GM03348 (cell line): ENCODE results near the gene PBX1.

Experiments used
- DNase-seq: peaks from one replicate; pipeline ENCODE4 v3.0.0; 2012; ENCODE audit warnings: low spot score

Gene PBX1

DNA sequence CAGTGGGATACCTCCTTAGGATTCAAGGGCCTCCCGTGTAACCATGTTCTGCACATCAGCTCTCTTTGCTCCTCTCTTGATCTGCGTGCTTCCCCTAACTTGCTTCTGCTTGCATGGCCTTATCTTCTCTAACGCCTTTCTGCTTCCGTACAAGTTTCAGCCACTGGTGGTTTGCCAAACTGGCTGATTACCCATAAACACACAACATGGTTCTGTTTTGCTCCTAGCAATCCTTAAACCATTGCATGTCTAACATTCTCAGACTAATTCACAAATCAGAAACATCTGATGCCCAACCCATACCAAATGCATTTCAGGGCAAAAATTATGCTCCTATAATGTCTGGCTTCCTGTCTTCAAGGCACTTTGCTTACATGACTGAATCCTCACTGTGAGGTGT is 166.4 kb downstream of the PBX1 start:
- DNase-seq: peak; percentile 34

DNA sequence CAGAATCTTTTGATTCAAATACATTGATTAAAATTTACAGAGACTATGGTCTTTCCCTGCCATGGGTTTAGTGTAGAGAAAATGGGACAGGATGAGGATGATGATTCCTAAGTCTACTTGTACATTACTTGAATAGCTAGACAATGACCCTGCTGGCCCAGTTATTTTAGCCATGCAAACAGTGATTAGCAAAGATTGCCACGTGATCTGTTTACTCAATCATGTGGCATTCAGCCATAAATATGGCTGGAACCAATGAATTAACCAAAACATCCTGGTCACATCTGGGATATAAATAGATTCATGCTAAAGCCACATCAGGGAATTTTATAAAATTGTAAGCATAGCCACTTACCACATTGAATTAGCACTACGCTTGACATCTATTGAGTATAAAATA is 167.3 kb downstream of the PBX1 start:
- peak; percentile 72 for DNase-seq

DNA sequence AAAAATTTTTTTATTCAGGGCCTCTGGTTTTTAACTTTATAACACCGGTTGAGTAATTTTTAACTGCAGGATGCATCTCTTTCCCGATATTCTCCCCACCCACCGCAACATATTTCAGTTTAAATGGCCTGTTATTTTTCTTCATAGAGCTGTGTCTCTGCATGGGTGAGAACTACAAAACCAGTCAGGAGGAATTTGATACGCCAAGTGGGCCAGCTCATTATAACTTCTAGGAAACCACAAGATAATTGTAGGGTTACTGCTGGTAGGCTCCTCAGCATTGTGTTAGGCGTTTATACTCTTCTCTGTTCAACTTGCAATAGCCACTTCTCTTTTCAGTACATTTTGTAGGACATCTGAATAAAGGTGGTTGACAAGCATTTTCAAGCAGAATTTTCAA is 169.7 kb downstream of the PBX1 start:
- DNase-seq: no peak

DNA sequence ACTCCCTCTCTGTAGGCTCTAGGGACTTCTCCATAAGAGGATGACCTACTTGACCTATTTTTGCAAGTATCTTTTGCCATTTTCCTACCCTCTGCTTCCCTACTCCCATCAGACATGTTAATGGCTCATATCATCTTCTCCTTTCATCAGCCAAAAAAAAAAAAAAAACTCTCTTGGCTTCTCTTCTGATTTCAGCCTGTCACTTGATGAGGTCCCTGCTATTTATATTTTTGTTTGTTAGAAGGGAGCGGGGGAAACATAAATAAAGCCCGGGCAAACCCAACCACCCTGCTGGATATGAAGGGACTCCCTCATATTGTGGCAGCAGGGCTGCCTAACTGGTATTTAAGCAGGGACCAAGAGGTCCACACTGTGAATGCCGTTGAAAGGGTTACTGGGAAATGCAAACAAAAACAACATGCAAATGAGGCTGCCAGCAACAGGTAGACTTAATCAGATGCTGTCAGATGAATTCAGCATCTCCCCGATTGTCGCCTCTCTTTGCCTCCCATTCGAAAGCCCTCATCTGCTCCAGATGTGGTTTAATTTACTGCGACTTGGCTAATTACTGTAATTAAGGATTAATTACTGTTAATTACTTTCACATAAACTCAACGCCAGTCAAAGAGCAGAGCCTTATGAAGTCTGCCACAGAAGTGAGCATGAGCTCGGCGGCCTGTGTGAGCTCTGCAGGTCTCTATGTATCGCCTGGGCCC is 172.3 kb downstream of the PBX1 start:
- DNase-seq: no peak

DNA sequence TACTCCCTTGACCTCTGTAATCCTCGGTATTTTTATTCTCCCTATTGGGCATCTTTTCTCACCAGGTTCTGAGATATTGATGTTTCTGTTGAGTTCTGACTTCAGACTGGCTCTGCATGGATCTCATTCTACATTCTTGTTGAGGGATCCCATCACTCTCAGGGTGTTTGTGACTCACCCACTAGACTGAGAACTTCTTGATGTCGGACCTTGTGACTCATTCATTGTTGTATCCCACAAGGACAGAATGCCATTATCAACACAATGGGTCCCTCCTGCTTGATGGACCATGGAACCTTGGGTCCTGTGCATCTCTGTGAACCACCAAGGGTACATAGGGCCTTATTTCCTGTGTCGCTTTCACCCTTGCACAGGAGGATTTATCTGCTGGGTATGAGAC is 174.1 kb downstream of the PBX1 start:
- DNase-seq: no peak

DNA sequence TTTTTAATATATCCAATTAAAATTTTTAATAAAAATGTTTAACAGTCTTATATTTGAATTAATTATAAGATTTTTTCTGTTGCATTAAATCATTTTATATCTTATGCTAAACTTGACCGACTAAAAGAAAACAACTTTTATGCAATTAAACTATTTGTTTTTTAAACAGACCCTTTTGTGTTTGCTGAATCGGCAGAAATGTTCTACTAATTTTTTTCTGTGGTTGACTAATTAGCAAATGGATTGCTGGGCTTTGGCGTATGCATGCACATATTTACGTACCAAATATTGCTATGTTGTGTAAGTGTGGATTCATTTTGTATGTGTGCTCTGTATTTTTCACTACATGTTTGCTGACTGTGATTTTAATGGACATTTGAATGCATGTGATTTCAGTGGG is 174.8 kb downstream of the PBX1 start:
- no peak for DNase-seq

DNA sequence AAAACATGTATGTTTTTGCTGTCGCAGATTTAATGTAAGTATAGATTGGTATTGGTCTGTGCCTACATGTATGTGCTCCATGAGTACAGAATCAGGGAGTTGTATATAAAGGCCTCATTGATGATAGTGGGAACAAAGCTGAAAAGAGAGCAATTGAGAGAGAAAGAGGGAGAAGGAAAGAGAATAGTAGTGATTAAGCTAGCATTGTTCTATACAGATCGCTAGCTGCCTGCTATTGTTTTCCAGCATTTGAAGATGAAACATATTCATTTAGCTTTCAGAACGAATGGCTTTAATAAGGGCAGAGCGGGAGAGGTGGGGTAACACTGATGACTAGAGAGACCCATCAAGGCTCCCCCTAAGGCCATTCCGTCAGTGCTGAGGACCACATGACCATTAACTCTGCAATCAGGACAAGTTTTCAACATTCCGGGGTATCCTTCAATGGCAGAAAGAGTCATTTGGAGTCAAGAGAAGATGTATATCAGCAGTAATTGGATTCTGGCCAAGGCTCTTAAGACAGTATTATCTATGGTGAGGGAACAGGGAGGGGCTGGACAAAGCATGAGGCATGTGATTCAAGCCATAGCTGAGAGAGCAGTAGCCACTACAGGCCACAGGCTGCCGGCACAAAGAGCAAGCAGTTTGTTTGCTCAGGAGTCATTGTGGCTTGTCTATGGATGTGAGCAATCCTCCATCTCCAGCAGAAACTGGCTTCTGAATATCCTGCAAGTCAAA is 176.5 kb downstream of the PBX1 start:
- no peak for DNase-seq

DNA sequence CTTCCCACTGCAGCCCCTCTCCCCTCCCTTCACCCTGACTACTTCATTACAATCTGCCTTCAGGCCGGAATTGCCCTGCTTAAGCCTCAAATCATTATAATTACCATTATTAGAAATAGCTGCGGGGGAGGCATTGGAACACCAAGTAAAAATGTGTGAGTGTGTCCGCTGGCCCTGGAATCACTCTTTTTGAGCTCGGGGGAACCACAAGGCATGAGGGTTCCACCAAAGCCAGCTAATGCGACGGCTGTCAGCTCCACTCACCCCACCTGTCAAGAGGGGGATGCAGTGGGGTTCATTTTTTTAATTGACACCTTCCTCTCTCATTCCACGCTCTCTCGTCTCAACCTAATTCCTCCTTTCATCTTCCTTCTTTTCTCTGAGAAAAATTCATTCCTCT is 177.2 kb downstream of the PBX1 start:
- DNase-seq: no peak

DNA sequence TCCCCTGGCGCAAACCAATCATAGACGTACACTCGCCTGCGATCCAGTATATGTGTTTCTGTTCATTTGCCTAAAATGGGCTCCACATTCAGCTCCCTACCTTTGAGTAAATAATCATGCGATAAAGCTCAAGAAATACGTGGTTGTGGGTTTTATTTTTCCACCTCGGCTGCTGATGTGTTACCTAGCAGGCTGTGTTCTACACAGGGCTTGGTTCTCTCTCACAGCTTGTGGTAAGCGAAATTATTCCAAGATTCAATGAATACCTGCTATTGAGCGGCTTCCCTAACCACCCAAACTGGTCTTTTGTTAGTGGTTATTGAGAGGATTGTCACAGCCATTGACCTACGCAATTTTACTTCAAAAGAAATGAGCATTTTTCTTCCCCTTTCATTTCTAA is 180.2 kb downstream of the PBX1 start:
- no peak for DNase-seq

DNA sequence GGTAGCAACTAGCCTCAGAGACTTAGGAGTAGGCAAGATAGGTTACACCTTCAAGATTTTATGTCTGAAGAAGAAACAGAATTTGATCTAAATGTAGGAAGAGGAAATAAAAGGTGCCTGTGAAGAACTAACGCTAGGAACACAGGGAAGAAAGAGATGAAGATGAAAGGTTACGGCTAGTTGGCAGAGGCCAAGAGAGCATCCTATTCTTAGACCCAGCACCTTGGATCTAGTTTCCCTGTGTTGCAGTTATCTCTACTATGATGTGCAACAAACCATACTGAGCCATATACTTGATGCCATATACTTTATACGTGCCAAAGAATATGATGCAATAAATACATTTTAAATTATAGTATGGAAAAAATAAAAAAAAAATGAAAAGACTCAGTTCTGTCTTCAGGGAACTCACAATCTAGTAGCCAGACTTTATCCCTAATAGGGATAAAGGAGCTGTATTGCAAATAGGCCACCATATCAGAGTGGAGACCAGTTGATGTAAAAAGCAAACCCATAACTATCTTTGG is 181.1 kb downstream of the PBX1 start:
- no peak for DNase-seq

DNA sequence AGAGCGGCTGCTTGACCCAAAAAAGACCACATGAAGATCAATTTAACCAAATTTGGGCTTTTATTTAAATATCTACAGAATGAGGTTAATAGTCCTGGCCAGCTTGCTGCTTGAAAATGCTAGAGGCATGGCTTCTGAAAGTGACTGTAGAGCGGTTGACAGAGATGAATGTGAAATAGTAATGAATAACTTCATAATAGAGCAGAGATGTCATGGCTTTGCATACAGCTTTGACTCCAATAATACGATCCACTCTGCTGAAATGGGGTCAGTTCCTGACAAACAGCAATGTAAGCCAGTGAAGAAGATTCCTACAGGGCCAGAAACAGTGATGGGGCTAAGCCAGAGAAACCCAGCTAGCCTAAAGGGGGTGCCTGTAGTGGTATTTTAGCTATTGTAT is 183.8 kb downstream of the PBX1 start:
- no peak for DNase-seq

DNA sequence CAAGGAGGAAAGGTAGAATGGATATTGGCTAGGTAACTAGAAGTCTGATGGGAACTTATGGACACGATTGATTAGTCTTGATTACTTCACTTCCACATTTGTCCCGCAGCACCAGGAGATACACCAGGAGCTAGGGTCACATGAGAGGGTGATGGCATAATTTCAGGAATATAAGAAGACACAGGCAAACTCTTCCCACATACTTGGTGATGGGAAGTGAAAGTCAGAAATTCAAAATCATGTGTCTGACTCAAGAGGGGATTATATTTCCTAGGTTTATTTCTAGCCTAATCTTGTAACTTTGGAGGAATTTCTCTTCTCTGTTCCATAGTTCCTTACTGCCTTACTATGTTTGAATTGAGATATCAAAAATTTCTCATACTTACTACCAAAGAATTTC is 185.0 kb downstream of the PBX1 start:
- no peak for DNase-seq

DNA sequence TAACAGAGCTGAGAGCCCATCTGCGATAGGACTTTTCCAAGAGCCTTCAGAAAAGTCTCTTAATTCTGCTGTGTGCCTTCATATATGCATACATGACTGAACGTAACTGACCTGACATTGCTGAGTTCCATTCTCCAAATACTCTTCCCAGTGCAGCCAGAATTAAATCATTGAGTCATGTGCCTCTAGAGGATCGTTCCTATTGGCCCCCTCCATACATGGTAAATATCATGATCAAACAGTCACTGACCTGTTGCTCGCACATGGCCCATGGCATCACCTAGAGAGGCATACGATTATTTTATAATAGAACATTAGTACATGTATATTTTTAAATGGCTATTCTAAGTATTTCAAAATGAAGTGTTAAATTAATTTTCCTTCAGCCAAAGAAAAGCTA is 186.8 kb downstream of the PBX1 start:
- no peak for DNase-seq

DNA sequence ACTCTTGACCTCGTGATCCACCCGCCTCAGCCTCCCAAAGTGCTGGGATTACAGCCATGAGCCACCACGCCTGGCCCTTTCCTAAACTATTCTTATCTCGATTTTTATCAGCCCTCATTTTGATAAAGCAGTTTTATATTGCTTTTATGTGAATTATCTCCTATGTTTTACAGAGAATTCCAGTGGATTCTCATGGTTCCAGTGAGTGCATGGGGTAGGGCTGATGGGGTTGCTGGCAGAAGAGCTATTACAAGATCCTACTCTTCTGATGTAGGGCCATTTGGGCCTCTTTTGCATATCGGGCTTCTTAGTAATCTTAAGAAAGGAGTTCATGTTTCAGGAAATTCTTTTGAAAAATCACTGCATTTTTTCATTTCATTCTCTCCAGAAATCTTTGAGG is 187.6 kb downstream of the PBX1 start:
- no peak for DNase-seq

DNA sequence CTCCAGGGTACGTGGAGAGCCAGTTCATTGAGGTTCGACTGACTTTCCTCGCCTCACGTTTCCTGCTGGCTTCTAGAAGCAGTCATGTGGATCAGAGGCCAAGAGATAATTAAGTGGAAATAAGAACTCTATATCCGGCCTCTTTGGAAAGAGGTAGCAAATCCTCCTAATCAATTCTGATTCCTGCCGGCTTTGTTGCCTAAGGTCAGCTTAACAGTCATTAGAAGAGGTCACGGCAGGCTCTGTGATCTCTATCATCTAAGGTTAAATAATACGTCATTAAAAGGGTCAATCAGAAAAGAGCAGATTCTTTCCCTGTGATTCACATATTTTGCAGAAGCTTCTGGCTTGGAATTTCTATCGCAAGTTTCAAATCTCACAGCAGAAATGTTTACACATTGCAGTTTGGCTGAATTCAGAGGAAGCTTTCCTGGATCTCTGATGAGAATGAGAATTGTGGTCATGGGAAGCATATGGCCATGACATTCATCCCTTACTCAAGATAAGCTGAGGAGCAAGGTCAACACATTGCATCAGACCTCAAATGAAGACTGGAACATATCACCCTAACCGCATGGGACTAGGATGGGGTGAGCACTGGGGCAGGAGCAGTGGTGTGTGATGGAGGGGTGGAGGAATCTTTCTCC is 189.4 kb downstream of the PBX1 start:
- peak; percentile 59 for DNase-seq

DNA sequence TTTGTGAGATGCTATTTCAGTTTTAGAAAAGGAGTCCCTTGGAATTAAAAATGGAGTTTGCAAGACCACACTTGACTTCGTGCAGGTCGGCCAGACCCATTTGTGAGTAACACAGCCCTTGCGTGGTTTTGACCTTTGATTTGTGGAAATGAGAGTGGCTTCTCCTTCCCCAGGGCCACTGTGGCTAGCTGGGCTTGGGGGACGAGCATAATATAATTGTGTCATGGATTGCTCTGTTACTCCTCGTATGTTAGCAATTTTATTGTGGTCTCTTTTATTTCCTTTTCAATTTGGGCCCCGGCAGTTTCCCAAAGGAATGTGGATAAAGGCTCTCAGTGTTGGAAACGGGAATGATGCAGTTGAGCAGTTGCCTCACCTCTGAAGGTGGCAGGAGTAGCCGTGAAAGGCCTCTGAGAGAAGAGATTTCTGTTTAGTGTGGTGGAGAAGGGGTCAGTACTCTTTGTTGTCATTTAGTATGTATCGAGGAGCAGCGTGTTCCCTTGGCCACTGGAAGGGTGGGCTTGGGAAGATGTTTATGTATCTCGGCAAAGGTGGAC is 194.6 kb downstream of the PBX1 start:
- no peak for DNase-seq

DNA sequence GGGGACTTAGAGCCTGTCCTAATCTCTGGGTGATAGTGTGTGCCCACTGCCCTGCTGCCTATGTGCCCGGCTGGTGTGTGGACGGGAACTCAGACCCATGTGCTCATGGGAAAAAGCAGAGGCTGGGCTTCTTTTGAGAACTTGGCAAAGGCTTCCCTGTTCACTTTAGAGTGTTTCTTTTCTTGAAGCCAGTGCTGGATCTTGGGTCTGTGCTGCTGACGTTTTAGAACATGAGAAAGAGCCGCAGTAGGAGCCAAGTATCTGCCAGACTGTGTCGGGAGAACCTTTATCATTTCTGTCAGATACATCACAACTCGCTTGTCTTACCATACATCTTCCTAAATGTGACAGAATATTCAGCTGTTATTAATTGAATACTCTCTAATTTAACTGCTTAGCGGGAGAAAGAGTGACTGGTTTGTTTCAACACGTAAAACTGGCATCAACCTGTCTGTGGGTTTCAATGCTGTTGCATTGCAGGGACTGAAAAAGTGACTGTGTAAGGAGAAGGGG is 195.2 kb downstream of the PBX1 start:
- DNase-seq: peak; percentile 52

DNA sequence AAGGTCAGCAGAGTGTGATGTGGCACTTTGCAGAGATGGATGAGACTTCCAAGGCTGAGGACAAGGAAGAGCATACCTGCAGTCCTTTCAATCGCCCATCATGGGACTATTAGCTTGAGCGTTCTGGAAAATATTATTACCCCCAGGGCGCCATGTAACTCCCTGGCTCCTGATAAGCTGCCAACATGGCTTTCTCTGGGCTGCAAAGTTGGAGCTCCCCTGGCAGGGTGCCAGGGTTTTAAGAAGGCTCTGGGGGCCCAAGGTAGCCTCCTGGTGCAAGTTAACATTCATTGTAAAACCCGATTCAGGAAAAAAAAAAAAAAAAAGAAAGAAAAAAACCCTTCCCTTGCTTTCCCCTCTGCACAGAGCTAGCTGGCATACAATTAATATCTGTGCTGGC is 196.7 kb downstream of the PBX1 start:
- no peak for DNase-seq

DNA sequence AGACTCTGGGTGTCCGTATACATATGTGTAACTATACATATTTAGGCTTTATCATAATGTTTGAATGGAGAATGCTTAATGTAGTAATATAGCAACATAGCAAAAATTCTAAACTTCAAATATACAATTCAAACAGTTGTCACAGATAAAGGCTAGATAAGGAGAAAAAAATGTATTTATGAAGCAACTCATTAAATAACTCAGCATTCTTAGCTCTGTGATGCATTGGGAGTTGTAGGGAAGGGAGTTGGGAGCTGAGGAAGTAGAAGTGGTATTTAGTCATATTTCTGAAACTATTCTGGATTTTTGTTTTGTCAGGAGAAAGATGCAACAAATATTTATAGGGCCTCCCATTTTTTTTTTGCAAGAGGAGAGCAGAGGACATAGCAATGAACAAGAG is 197.8 kb downstream of the PBX1 start:
- peak; percentile 19 for DNase-seq

DNA sequence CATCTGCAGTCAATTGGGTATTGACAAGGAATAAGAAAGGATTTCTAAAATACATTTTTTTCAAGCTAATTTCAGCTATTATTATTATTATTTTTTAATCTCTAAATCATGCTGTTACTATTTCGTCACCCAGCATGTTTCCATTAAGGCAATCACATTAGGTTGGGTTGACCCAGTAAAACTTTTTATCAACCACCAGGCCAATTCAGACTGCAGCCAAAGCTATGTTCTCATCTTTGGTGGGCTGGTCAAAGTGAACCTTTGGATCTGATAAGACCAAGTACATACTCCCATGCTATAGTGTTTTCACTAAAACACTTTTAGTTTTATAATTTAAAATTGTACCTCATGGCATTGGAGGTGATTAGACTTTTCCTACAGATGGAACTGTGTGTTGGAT is 198.6 kb downstream of the PBX1 start:
- DNase-seq: no peak

DNA sequence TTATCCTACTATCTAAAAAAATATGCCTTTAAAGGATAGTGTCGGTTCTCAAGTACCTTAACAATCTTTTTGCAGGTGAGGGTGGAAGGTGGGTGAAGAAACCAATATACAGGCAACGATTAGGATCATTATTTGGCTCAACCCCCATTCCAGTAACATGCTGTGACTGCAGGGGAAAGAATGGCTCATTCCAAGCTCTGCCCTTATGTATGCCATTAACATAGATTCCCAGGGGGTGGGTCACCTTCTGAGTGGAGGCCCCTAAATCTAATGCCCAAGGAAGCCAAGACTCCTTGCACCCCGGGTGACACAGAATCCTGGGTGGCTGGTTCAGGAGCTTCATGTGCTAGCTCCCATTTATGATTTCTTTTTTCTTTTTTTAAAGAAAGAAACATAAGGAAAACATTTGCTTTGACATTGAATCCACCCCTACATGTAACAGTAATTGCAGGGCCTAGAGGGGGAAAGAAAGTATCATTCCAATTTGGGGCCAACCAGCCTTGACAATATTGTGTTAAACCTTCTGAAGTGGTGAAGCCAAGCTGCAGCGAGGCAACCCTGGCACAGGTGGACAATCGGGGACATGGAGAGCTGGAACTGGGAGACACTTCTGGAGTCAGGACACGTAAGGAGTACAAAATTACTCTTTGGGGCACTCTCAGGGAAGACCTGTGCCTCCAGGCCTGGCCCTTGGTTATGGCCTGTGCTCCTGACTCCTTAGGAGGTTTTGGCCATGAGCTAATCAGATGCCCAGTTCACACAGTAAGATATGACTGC is 200.3 kb downstream of the PBX1 start:
- no peak for DNase-seq

DNA sequence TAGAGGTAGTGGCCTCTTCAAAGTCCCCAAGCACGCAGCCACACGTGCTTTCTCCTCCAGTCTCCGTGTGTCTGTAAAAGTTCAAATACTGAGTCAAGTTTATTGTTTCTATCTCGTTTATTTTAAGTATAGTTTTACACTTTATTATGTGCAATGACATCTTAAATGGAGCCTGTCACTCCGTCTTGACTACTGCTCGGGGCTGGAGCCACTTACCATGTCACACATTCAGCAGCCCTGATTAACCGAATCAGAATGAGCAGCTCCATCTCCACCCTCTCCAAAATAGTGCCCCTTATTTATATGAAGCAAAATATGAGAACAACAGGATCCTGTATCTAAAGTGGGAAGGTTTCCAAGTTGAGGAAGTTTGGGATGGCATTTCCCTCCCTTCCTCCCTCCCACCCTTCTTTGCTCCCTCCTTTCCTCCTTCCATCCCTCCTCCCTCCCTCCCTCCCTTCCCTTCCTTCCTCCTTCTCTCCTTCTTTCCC is 201.0 kb downstream of the PBX1 start:
- DNase-seq: no peak
